HEK293T (cell line): ENCODE data around the gene APBA2.

Source experiments
- BHLHE40 ChIP-seq: fragments of 450-650 bp; IDR thresholded peaks from 2 replicates; pipeline ENCODE4 v1.6.1; 2016; ENCODE audit warnings: mild to moderate bottlenecking, moderate library complexity, borderline replicate concordance
- CTBP1 ChIP-seq: fragments of 450-650 bp; IDR thresholded peaks from 2 replicates; pipeline ENCODE4 v1.6.1; 2016; ENCODE audit warnings: borderline replicate concordance
- ELF4 ChIP-seq: fragments of 450-650 bp; IDR thresholded peaks from 2 replicates; pipeline ENCODE4 v1.6.1; 2017; ENCODE audit warnings: antibody characterized with exemption
- FOXA1 ChIP-seq: fragments of 450-650 bp; IDR thresholded peaks from 2 replicates; pipeline ENCODE4 v1.6.1; 2016; ENCODE audit warnings: mild to moderate bottlenecking
- FOXK2 ChIP-seq: fragments of 450-650 bp; IDR thresholded peaks from 2 replicates; pipeline ENCODE4 v1.6.1; 2016; ENCODE audit warnings: mild to moderate bottlenecking
- FOXM1 ChIP-seq: fragments of 450-650 bp; IDR thresholded peaks from 2 replicates; pipeline ENCODE4 v1.6.1; 2017; ENCODE audit warnings: mild to moderate bottlenecking, borderline replicate concordance
- HDGF ChIP-seq: fragments of 450-650 bp; IDR thresholded peaks from 2 replicates; pipeline ENCODE4 v1.6.1; 2017; ENCODE audit warnings: antibody characterized with exemption, borderline replicate concordance
- NFRKB ChIP-seq: fragments of 450-650 bp; IDR thresholded peaks from 2 replicates; pipeline ENCODE4 v1.6.1; 2016; ENCODE audit warnings: mild to moderate bottlenecking, moderate library complexity
- PKNOX1 ChIP-seq: fragments of 450-650 bp; IDR thresholded peaks from 2 replicates; pipeline ENCODE4 v1.6.1; 2016
- SP1 ChIP-seq: fragments of 450-650 bp; IDR thresholded peaks from 2 replicates; pipeline ENCODE4 v1.6.1; 2017
- SUZ12 ChIP-seq: fragments of 450-650 bp; IDR thresholded peaks from 2 replicates; pipeline ENCODE4 v1.6.1; 2016; ENCODE audit warnings: mild to moderate bottlenecking
- TARDBP ChIP-seq: fragments of 450-650 bp; IDR thresholded peaks from 2 replicates; pipeline ENCODE4 v1.6.1; 2016
- ZNF384 ChIP-seq: fragments of 450-650 bp; IDR thresholded peaks from 2 replicates; pipeline ENCODE4 v1.6.1; 2016

- no peak for TF ChIP-seq FOXK2
- no peak for TF ChIP-seq HDGF
- TF ChIP-seq SP1: no peak
- TF ChIP-seq ZNF384: no peak
- no peak for TF ChIP-seq CTBP1
- TF ChIP-seq BHLHE40: no peak
- TF ChIP-seq FOXM1: no peak
- TF ChIP-seq TARDBP: no peak
- TF ChIP-seq SUZ12: no peak
- no peak for TF ChIP-seq FOXA1
- no peak for TF ChIP-seq ELF4
- TF ChIP-seq PKNOX1: no peak
- TF ChIP-seq NFRKB: no peak
These were observed 33.4 kb downstream of the APBA2 start for GRCh38 chr15:28919201-28919635.
